Measurements from ENCODE around the gene NLRP1.
"Not testable (repeated sequence)": the region's sequence is repeated elsewhere in the genome, so short reads cannot be mapped to it uniquely, and the experiment has no call there.

The NLRP1 gene

GRCh38 chr17:5573017-5573416, 11.3 kb downstream of the NLRP1 start:
- H2BK12ac ChIP-seq (ENCODE audit: low read length); H4K91ac ChIP-seq (ENCODE audit: low read depth, low read length, poor library complexity); H2BK15ac ChIP-seq (ENCODE audit: low read length); H2BK5ac ChIP-seq (ENCODE audit: low read length); H3K27ac ChIP-seq (replicated peaks; ENCODE audit: low read length); DNase-seq (ENCODE audit: low spot score); H3K9ac ChIP-seq (ENCODE audit: low read depth, low read length, poor library complexity); H3K18ac ChIP-seq (ENCODE audit: low read length); H3K14ac ChIP-seq (ENCODE audit: low read length); H3K23ac ChIP-seq (ENCODE audit: low read depth, low read length, poor library complexity); H2AFZ ChIP-seq (ENCODE audit: low read length); H3K4me3 ChIP-seq (ENCODE audit: low read length in 2 of 2); H3K4me2 ChIP-seq (ENCODE audit: insufficient read depth, low read length, poor library complexity, severe bottlenecking); H3K36me3 ChIP-seq (replicated peaks in 1 of 2; ENCODE audit: control insufficient read depth in 2 of 2, insufficient read depth in 2 of 2, low read length in 2 of 2); H3K4ac ChIP-seq (ENCODE audit: low read length); H3K79me1 ChIP-seq (ENCODE audit: low read depth, low read length); H2AK5ac ChIP-seq (ENCODE audit: low read depth, low read length); H2BK120ac ChIP-seq (ENCODE audit: low read depth, low read length); H3K27me3 ChIP-seq (ENCODE audit: control insufficient read depth in 3 of 3, insufficient read depth in 3 of 3, low read depth in 1 of 3, low read length in 3 of 3); H3K9me3 ChIP-seq (replicated peaks in 1 of 2; ENCODE audit: control insufficient read depth in 2 of 2, insufficient read depth in 1 of 2, low read depth in 1 of 2, low read length in 2 of 2); H4K8ac ChIP-seq (ENCODE audit: low read depth, low read length); H3K4me1 ChIP-seq (ENCODE audit: control insufficient read depth in 2 of 2, insufficient read depth in 1 of 2, low read depth in 1 of 2, low read length in 2 of 2): not testable (repeated sequence)
- no CpG with 5 or more reads among the region's 7 CpGs for WGBS, 2 donors (ENCODE audit: extremely low coverage in 2 of 2, insufficient read length in 2 of 2, insufficient replicate concordance in 1 of 2)

- H3K4me1 ChIP-seq (ENCODE audit: control insufficient read depth in 2 of 2, insufficient read depth in 1 of 2, low read depth in 1 of 2, low read length in 2 of 2) = no peaks in the 10 kb centered on the region
- H3K9ac ChIP-seq (ENCODE audit: low read depth, low read length, poor library complexity) = no peak overlapping the region
- DNase-seq (ENCODE audit: low spot score) = no peak
- H4K8ac ChIP-seq (ENCODE audit: low read depth, low read length) = no peak overlapping the region
- no CpG with 5 or more reads among the region's 1 CpG for WGBS, 2 donors (ENCODE audit: extremely low coverage in 2 of 2, insufficient read length in 2 of 2, insufficient replicate concordance in 1 of 2)
- no peak overlapping the region for H2AFZ ChIP-seq (ENCODE audit: low read length)
- H3K9me3 ChIP-seq (replicated peaks in 1 of 2; ENCODE audit: control insufficient read depth in 2 of 2, insufficient read depth in 1 of 2, low read depth in 1 of 2, low read length in 2 of 2) = peaks cover 0 to 3% of the 10 kb centered on the region in 2 donors
- H3K18ac ChIP-seq (ENCODE audit: low read length) = no peak overlapping the region
- H3K4me2 ChIP-seq (ENCODE audit: insufficient read depth, low read length, poor library complexity, severe bottlenecking) = no peak overlapping the region
- no peak overlapping the region for H2BK120ac ChIP-seq (ENCODE audit: low read depth, low read length)
- H3K36me3 ChIP-seq (replicated peaks in 1 of 2; ENCODE audit: control insufficient read depth in 2 of 2, insufficient read depth in 2 of 2, low read length in 2 of 2) = no peaks in the 10 kb centered on the region
- no peak overlapping the region for H2BK15ac ChIP-seq (ENCODE audit: low read length)
- no peak overlapping the region for H4K91ac ChIP-seq (ENCODE audit: low read depth, low read length, poor library complexity)
- no peak overlapping the region for H3K4me3 ChIP-seq (ENCODE audit: low read length in 2 of 2)
- H2BK12ac ChIP-seq (ENCODE audit: low read length) = no peak overlapping the region
- no peak overlapping the region for H3K23ac ChIP-seq (ENCODE audit: low read depth, low read length, poor library complexity)
- no peaks in the 10 kb centered on the region for H3K79me1 ChIP-seq (ENCODE audit: low read depth, low read length)
- H2BK5ac ChIP-seq (ENCODE audit: low read length) = no peak overlapping the region
- H3K14ac ChIP-seq (ENCODE audit: low read length) = no peak overlapping the region
- no peak overlapping the region for H3K27ac ChIP-seq (replicated peaks; ENCODE audit: low read length)
- no peak overlapping the region for H2AK5ac ChIP-seq (ENCODE audit: low read depth, low read length)
- no peak overlapping the region for H3K4ac ChIP-seq (ENCODE audit: low read length)
- no peaks in the 10 kb centered on the region for H3K27me3 ChIP-seq (ENCODE audit: control insufficient read depth in 3 of 3, insufficient read depth in 3 of 3, low read depth in 1 of 3, low read length in 3 of 3)
Measured at GRCh38 chr17:5571281-5571680, 13.0 kb downstream of the NLRP1 start.

GRCh38 chr17:5565808-5566207, 18.5 kb downstream of the NLRP1 start:
- Histone ChIP-seq H3K4me1 (ENCODE audit: control insufficient read depth in 2 of 2, insufficient read depth in 1 of 2, low read depth in 1 of 2, low read length in 2 of 2) (no peaks in the 10 kb centered on the region), H3K27ac (replicated peaks; ENCODE audit: low read length) (no peak overlapping the region), H2BK5ac (ENCODE audit: low read length) (no peak overlapping the region), H2AK5ac (ENCODE audit: low read depth, low read length) (no peak overlapping the region), H3K4me2 (ENCODE audit: insufficient read depth, low read length, poor library complexity, severe bottlenecking) (no peak overlapping the region), H4K8ac (ENCODE audit: low read depth, low read length) (no peak overlapping the region), H3K9ac (ENCODE audit: low read depth, low read length, poor library complexity) (no peak overlapping the region), H2BK12ac (ENCODE audit: low read length) (no peak overlapping the region), H2BK120ac (ENCODE audit: low read depth, low read length) (no peak overlapping the region), H2BK15ac (ENCODE audit: low read length) (no peak overlapping the region), H3K14ac (ENCODE audit: low read length) (no peak overlapping the region), H3K4me3 (ENCODE audit: low read length in 2 of 2) (no peak overlapping the region), H3K4ac (ENCODE audit: low read length) (no peak overlapping the region), H3K9me3 (replicated peaks in 1 of 2; ENCODE audit: control insufficient read depth in 2 of 2, insufficient read depth in 1 of 2, low read depth in 1 of 2, low read length in 2 of 2) (no peaks in the 10 kb centered on the region), H3K36me3 (replicated peaks in 1 of 2; ENCODE audit: control insufficient read depth in 2 of 2, insufficient read depth in 2 of 2, low read length in 2 of 2) (no peaks in the 10 kb centered on the region), H3K79me1 (ENCODE audit: low read depth, low read length) (no peaks in the 10 kb centered on the region), H4K91ac (ENCODE audit: low read depth, low read length, poor library complexity) (no peak overlapping the region), H3K23ac (ENCODE audit: low read depth, low read length, poor library complexity) (no peak overlapping the region), H2AFZ (ENCODE audit: low read length) (no peak overlapping the region), H3K18ac (ENCODE audit: low read length) (no peak overlapping the region), H3K27me3 (ENCODE audit: control insufficient read depth in 3 of 3, insufficient read depth in 3 of 3, low read depth in 1 of 3, low read length in 3 of 3) (no peaks in the 10 kb centered on the region)
- DNase-seq (ENCODE audit: low spot score) = no peak
- WGBS, 2 donors (ENCODE audit: extremely low coverage in 2 of 2, insufficient read length in 2 of 2, insufficient replicate concordance in 1 of 2) = no CpG with 5 or more reads among the region's 2 CpGs

- no peak overlapping the region for H2BK15ac ChIP-seq (ENCODE audit: low read length)
- H3K9ac ChIP-seq (ENCODE audit: low read depth, low read length, poor library complexity) = no peak overlapping the region
- no CpG with 5 or more reads among the region's 2 CpGs for WGBS, 2 donors (ENCODE audit: extremely low coverage in 2 of 2, insufficient read length in 2 of 2, insufficient replicate concordance in 1 of 2)
- DNase-seq (ENCODE audit: low spot score) = no peak
- no peak overlapping the region for H2AK5ac ChIP-seq (ENCODE audit: low read depth, low read length)
- no peak overlapping the region for H2BK5ac ChIP-seq (ENCODE audit: low read length)
- no peak overlapping the region for H3K4me2 ChIP-seq (ENCODE audit: insufficient read depth, low read length, poor library complexity, severe bottlenecking)
- H3K27me3 ChIP-seq (ENCODE audit: control insufficient read depth in 3 of 3, insufficient read depth in 3 of 3, low read depth in 1 of 3, low read length in 3 of 3) = no peaks in the 10 kb centered on the region
- no peak overlapping the region for H2AFZ ChIP-seq (ENCODE audit: low read length)
- H3K14ac ChIP-seq (ENCODE audit: low read length) = no peak overlapping the region
- H3K9me3 ChIP-seq (replicated peaks in 1 of 2; ENCODE audit: control insufficient read depth in 2 of 2, insufficient read depth in 1 of 2, low read depth in 1 of 2, low read length in 2 of 2) = no peaks in the 10 kb centered on the region
- H4K8ac ChIP-seq (ENCODE audit: low read depth, low read length) = no peak overlapping the region
- no peak overlapping the region for H3K27ac ChIP-seq (replicated peaks; ENCODE audit: low read length)
- H2BK12ac ChIP-seq (ENCODE audit: low read length) = no peak overlapping the region
- H3K79me1 ChIP-seq (ENCODE audit: low read depth, low read length) = no peaks in the 10 kb centered on the region
- H3K4ac ChIP-seq (ENCODE audit: low read length) = no peak overlapping the region
- H4K91ac ChIP-seq (ENCODE audit: low read depth, low read length, poor library complexity) = no peak overlapping the region
- no peaks in the 10 kb centered on the region for H3K4me1 ChIP-seq (ENCODE audit: control insufficient read depth in 2 of 2, insufficient read depth in 1 of 2, low read depth in 1 of 2, low read length in 2 of 2)
- H3K4me3 ChIP-seq (ENCODE audit: low read length in 2 of 2) = no peak overlapping the region
- no peaks in the 10 kb centered on the region for H3K36me3 ChIP-seq (replicated peaks in 1 of 2; ENCODE audit: control insufficient read depth in 2 of 2, insufficient read depth in 2 of 2, low read length in 2 of 2)
- no peak overlapping the region for H3K18ac ChIP-seq (ENCODE audit: low read length)
- H3K23ac ChIP-seq (ENCODE audit: low read depth, low read length, poor library complexity) = no peak overlapping the region
- H2BK120ac ChIP-seq (ENCODE audit: low read depth, low read length) = no peak overlapping the region
Measured at GRCh38 chr17:5563456-5563855, 20.9 kb downstream of the NLRP1 start.

All from neuronal stem cell (in vitro differentiated cells).